Natural killer cell (primary cell): Measurements from ENCODE around the gene SNHG17. TPM values are rescaled to one million over a fixed set of nuclear protein-coding genes. Genes with fewer than 3 reads are reported as not detected.
"Not testable (repeated sequence)": the region's sequence is repeated elsewhere in the genome, so short reads cannot be mapped to it uniquely, and the experiment has no call there.

Source experiments
- ATAC-seq, 3 donors: fragments of 150-1000 bp in 2 of 3; fragments of 200-7000 bp in 1 of 3; cut with Tn5 transposase; 1 replicate in 1 of 3; 2 replicates in 2 of 3; pipeline ENCODE4 v1.10.0; 2021; ENCODE audit warnings: mild to moderate bottlenecking in 2 of 3, moderate library complexity in 2 of 3
- DNase-seq, 2 donors: peaks; one replicate each; pipeline versions ENCODE4 v3.0.0 to v3.0.0-alpha.2; 2013 to 2021; ENCODE audit warnings: mixed read lengths in 1 of 2
- H3K27ac ChIP-seq: one replicate; pipeline ENCODE4 v1.5.1; 2013; ENCODE audit warnings: mild to moderate bottlenecking, low read length
- H3K27me3 ChIP-seq: one replicate; pipeline ENCODE4 v1.6.1; 2013; ENCODE audit warnings: low read length; ENCODE audit not compliant: control insufficient read depth, insufficient read depth
- H3K36me3 ChIP-seq: one replicate; pipeline ENCODE4 v1.6.1; 2013; ENCODE audit warnings: low read length; ENCODE audit not compliant: control insufficient read depth, insufficient read depth
- H3K4me1 ChIP-seq: one replicate; pipeline ENCODE4 v1.6.1; 2013; ENCODE audit warnings: low read length; ENCODE audit not compliant: control insufficient read depth, insufficient read depth
- H3K4me3 ChIP-seq: one replicate; pipeline ENCODE4 v1.5.1; 2013; ENCODE audit warnings: low read length
- H3K9me3 ChIP-seq: one replicate; pipeline ENCODE4 v1.6.1; 2013; ENCODE audit warnings: low read length; ENCODE audit not compliant: control insufficient read depth, insufficient read depth
- H3K27ac Mint-ChIP-seq, 2 donors: one replicate each; pipeline ENCODE4 v1.8.0; 2022; ENCODE audit warnings: mild to moderate bottlenecking in 2 of 2, mixed read lengths in 2 of 2, moderate library complexity in 1 of 2
- H3K27me3 Mint-ChIP-seq, 2 donors: one replicate each; pipeline ENCODE4 v1.8.0; 2022; ENCODE audit warnings: low read depth in 2 of 2, mixed read lengths in 2 of 2
- H3K36me3 Mint-ChIP-seq: one replicate; pipeline ENCODE4 v1.8.0; 2022; ENCODE audit warnings: mixed read lengths
- H3K4me1 Mint-ChIP-seq, 2 donors: one replicate each; pipeline ENCODE4 v1.8.0; 2022; ENCODE audit warnings: mixed read lengths in 2 of 2
- H3K4me3 Mint-ChIP-seq: one replicate; pipeline ENCODE4 v1.8.0; 2022; ENCODE audit warnings: mild to moderate bottlenecking, moderate library complexity, mixed read lengths
- H3K9me3 Mint-ChIP-seq, 2 donors: one replicate each; pipeline ENCODE4 v1.8.0; 2022; ENCODE audit warnings: mixed read lengths in 2 of 2
- WGBS: methylation state at CpG from one replicate; pipeline ENCODE4 v1.1.7; 2013; ENCODE audit warnings: missing lambda C conversion rate; ENCODE audit not compliant: insufficient coverage; 5-methylcytosine and 5-hydroxymethylcytosine counted together
- intact Hi-C: fragments of 100-400 bp; cut with micrococcal nuclease; formaldehyde crosslinking; loops from one replicate; pipeline ENCODE4 v1.14.2; 2022
- total RNA-seq, 4 donors: library from RNA; stranded (reverse); fragments of 120-200 nt in 1 of 4; gene quantifications; one replicate each; pipeline versions ENCODE4 v1.2.3 to v1.2.4, GENCODE V29; 2013 to 2022
- TF ChIP-seq, protein P1 (sequence below): fragments of 200-600 bp; IDR thresholded peaks from one replicate; pipeline ENCODE4 v1.8.0; 2022; ENCODE audit warnings: antibody characterized with exemption

SNHG17 gene
- total RNA-seq, 3 donors from 2014 or later (not counting 1 experiment from before 2014, with no cell fraction given), result 53.5 to 64.0 (median 53.8) TPM

DNA sequence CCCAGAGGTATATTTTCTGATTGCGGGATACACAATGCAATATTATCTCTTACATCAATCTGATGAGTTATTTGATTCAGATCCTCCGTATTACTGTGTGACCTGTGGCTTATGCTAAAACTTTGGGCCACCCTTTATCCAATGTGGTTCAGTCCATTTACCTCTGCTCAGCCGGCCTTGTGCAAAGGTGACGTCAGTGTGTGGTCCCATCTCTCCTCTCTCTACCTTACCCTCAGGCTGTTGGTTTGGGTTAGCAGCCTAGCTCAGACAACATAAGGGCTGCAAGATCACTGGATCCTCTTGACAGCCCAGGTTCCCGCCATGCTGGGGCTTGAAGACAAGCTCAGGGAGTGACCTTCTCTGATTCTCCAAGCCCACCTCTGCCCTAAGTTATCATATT, 33.0 kb downstream of the SNHG17 start:
- Mint-ChIP-seq H3K4me3 (no peak overlapping the region), H3K4me1 (no peaks in the 10 kb centered on the region), H3K27me3 (peaks cover 0 to 7% of the 10 kb centered on the region in 2 donors), H3K27ac (no peak overlapping the region), H3K9me3 (no peaks in the 10 kb centered on the region), H3K36me3 (no peaks in the 10 kb centered on the region)
- WGBS, result 95% methylated on average over 5 of the region's 5 CpGs
- TF ChIP-seq, protein P1, sequence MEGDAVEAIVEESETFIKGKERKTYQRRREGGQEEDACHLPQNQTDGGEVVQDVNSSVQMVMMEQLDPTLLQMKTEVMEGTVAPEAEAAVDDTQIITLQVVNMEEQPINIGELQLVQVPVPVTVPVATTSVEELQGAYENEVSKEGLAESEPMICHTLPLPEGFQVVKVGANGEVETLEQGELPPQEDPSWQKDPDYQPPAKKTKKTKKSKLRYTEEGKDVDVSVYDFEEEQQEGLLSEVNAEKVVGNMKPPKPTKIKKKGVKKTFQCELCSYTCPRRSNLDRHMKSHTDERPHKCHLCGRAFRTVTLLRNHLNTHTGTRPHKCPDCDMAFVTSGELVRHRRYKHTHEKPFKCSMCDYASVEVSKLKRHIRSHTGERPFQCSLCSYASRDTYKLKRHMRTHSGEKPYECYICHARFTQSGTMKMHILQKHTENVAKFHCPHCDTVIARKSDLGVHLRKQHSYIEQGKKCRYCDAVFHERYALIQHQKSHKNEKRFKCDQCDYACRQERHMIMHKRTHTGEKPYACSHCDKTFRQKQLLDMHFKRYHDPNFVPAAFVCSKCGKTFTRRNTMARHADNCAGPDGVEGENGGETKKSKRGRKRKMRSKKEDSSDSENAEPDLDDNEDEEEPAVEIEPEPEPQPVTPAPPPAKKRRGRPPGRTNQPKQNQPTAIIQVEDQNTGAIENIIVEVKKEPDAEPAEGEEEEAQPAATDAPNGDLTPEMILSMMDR, result no peak
- no peaks in the 10 kb centered on the region for H3K9me3 ChIP-seq
- DNase-seq, result no peak
- no peak overlapping the region for H3K27ac ChIP-seq
- no peaks in the 10 kb centered on the region for H3K36me3 ChIP-seq
- ATAC-seq, result no peak
- no peaks in the 10 kb centered on the region for H3K27me3 ChIP-seq
- no peaks in the 10 kb centered on the region for H3K4me1 ChIP-seq
- intact Hi-C loops, result no loop called here
- no peak overlapping the region for H3K4me3 ChIP-seq

DNA sequence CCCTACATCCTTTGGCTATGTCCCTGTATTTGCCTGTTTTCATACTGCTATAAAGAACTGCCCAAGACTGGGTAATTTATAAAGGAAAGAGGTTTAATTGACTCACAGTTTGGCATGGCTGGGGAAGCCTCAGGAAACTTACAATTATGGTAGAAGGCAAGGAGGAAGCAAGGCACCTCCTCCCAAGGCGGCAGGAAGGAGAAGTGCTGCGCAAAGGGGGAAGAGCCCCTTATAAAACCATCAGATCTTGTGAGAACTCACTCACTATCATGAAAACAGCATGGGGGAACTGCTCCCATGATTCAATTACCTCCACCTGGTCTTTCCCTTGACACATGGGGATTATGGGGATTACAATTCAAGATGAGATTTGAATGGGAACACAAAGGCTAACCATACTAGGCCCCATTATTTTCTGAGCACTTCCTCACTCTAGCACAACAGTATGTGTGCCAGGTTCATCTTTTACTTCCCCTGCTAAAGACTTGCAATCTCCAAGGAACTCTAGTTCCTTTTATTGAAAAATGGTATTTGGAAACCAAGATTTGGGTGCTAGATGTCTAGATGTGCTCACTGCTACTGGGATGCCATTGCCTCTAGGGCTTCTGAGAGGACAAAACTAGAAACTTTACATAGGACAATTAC, 39.3 kb downstream of the SNHG17 start:
- H3K9me3 Mint-ChIP-seq, H3K4me1 ChIP-seq, intact Hi-C loops, H3K36me3 ChIP-seq, H3K36me3 Mint-ChIP-seq, ATAC-seq, H3K27ac Mint-ChIP-seq, H3K4me3 ChIP-seq, H3K4me3 Mint-ChIP-seq, H3K4me1 Mint-ChIP-seq, H3K9me3 ChIP-seq, H3K27ac ChIP-seq, DNase-seq, H3K27me3 ChIP-seq, H3K27me3 Mint-ChIP-seq: not testable (repeated sequence)
- WGBS, result 57% methylated on average over 1 of the region's 2 CpGs

DNA sequence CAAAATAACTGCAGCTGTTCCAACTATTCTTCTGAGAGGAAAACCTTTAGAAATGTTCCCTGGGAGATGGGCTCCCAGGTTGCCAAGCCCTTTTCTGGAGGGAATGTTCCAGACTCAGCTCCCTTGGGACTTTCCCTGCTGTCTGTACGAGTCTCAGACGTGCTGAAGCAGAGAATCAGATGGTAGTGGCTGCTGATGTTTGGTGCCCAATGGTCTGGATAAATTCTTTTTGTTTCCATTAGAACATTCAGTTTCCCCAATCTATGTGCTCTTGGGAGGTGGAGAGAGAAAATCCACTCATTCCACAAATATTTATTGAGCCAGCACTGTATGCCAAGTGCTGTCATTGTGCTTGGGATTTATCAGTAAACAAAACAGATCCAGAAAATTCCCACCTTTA, 40.0 kb downstream of the SNHG17 start:
- Mint-ChIP-seq H3K27me3 (peaks cover 6 to 8% of the 10 kb centered on the region in 2 donors), H3K36me3 (no peaks in the 10 kb centered on the region), H3K4me1 (no peaks in the 10 kb centered on the region), H3K4me3 (no peak overlapping the region), H3K9me3 (no peaks in the 10 kb centered on the region), H3K27ac (no peak overlapping the region)
- no peaks in the 10 kb centered on the region for H3K9me3 ChIP-seq
- DNase-seq (no peak), ATAC-seq (no peak)
- no peak overlapping the region for H3K27ac ChIP-seq
- no peaks in the 10 kb centered on the region for H3K4me1 ChIP-seq
- no peaks in the 10 kb centered on the region for H3K36me3 ChIP-seq
- 63% methylated on average over 2 of the region's 2 CpGs for WGBS
- no peak overlapping the region for H3K4me3 ChIP-seq
- H3K27me3 ChIP-seq, result peaks cover 2% of the 10 kb centered on the region
- TF ChIP-seq, protein P1, result no peak
- intact Hi-C loops, result no loop called here

DNA sequence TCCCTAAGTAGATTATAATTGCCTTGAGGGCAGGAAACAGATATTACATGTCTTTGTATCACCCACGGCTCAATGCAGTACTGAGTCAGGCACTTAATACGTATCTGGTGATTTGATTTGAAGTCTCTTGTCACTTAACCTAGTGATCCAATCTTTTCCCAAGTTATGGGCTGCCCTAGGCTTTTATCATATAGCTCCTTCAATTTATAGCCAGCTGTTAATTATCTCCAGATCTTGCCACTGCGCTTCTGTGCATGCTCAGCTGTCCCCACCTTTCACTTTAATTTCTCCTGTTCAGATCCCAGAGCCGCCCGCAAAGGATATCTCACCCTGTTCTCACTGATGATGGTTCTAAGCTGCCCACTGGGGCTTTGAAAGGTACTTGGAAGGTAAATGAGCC, 41.9 kb downstream of the SNHG17 start:
- Mint-ChIP-seq H3K4me1 (no peaks in the 10 kb centered on the region), H3K9me3 (no peaks in the 10 kb centered on the region), H3K27me3 (peaks cover 10 to 11% of the 10 kb centered on the region in 2 donors), H3K4me3 (no peak overlapping the region), H3K27ac (no peak overlapping the region), H3K36me3 (no peaks in the 10 kb centered on the region)
- H3K4me1 ChIP-seq, result no peaks in the 10 kb centered on the region
- 94% methylated on average over 5 of the region's 5 CpGs for WGBS
- no peak overlapping the region for H3K27ac ChIP-seq
- H3K27me3 ChIP-seq, result peaks cover 2% of the 10 kb centered on the region
- ATAC-seq (no peak), DNase-seq (no peak)
- TF ChIP-seq, protein P1, result no peak
- no peak overlapping the region for H3K4me3 ChIP-seq
- H3K9me3 ChIP-seq, result no peaks in the 10 kb centered on the region
- intact Hi-C loops, result no loop called here
- H3K36me3 ChIP-seq, result no peaks in the 10 kb centered on the region
